CD4-positive, alpha-beta T cell treated with Interleukin-1 beta for 1 hour (primary cell): ENCODE measurements around the gene SLITRK3.
"Not testable (repeated sequence)": the region's sequence is repeated elsewhere in the genome, so short reads cannot be mapped to it uniquely, and the experiment has no call there.

Experiments used
- DNase-seq, 2 donors: peaks; one replicate each; pipeline ENCODE4 v3.0.0-alpha.2; 2020 to 2022

Gene SLITRK3

DNA sequence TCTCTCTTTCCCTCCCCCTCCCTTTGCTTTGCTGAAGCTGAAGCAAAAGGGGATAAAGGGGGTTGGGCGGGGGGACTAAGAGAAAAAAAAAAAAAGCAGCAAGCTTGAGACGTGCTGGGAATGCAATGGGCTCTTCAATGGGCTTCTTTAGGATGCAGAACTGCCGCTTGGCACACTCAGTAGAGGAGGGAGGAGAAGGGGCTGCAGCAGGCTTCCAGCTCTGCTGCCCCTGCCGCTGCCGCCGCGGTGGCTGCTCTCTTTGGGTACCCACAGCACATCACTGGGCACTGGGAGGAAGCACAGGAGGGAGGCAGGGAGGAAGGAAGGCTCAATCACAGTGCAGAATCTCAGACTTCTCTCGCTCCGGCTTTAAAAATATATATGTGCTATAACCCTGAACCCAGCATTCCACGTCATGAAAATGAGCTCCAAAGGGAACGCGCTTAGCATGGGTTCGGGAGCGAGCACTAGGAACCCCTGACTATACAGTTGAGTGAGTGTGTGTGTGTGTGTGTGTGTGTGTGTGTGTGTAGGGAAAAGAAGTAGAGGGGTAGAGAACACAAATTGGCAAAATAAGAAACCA, 3.5 kb downstream of the SLITRK3 start:
- no peak for DNase-seq

GRCh38 chr3:165191491-165191890, 4.7 kb downstream of the SLITRK3 start:
- DNase-seq, result no peak

- DNase-seq, result no peak
These were observed 7.7 kb downstream of the SLITRK3 start for GRCh38 chr3:165188452-165188851.

DNA sequence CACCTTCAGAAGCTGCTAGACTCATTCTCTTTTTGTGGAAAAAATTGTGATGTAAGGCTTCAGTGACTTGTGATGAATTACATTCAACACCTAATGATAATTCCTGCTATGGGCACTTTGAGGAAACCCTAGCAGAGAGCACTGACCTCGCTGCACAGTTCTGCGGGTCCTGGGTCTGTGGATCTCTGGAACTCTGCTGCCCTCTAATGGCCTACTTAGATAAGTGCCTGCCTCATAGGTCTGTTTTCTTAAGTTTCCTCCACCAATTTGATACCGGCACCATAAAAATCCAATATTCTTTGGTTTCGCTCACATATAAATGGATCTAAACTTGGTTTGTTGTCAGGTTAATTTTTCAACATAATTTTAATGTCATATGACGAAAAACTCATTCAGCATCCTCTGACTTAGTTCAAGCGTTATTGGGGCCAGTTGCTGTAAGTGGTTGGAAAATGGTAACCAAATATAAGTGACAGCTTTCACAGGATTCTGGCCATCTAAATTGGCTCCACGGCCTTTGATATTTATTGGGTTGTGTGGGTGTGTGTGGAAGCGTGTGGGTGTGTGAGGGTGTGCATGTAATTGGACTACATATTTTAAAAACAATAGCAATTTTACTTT, 10.4 kb downstream of the SLITRK3 start:
- peak in 1 of 2 donors; percentile 14 for DNase-seq

DNA sequence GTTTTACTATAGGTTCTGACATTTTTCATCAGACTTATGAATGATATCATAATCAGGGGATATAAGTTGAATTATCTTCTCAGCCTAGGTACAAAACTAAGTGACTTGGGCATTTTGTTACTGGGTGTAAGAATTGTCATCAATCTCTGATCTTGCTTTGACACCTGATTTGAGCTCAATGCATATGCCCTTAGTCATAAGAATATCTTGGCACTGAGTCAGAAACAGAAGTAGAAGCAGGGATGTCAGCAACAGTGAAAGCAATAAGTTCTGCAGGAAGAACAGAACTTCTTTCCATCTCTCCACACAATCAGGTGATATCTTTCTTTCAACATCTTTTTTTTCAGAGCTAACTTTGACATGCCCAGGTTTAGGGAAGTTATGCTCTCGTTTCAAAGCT, 14.6 kb downstream of the SLITRK3 start:
- no peak for DNase-seq

GRCh38 chr3:165170236-165170635, 25.9 kb downstream of the SLITRK3 start:
- DNase-seq, result no peak

DNA sequence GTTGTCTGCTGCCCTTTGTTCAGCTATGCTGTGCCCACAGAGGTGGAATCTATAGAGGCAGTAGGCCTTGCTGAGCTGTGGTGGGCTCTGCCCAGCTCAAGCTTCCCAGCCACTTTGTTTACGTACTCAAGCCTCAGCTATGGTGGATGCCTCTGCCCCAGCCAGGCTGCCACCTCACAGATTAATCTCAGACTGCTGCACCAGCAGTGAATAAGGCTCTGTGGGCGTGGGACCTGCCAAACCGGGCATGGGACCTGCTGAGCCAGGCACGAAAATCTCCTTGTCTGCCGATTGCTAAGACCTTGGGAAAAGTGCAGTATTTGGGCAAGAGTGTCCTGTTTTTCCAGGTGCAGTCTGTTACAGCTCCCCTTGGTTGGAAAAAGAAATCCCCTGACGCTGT, 26.8 kb downstream of the SLITRK3 start:
- no peak for DNase-seq

GRCh38 chr3:165162883-165163282, 33.3 kb downstream of the SLITRK3 start:
- no peak for DNase-seq

DNA sequence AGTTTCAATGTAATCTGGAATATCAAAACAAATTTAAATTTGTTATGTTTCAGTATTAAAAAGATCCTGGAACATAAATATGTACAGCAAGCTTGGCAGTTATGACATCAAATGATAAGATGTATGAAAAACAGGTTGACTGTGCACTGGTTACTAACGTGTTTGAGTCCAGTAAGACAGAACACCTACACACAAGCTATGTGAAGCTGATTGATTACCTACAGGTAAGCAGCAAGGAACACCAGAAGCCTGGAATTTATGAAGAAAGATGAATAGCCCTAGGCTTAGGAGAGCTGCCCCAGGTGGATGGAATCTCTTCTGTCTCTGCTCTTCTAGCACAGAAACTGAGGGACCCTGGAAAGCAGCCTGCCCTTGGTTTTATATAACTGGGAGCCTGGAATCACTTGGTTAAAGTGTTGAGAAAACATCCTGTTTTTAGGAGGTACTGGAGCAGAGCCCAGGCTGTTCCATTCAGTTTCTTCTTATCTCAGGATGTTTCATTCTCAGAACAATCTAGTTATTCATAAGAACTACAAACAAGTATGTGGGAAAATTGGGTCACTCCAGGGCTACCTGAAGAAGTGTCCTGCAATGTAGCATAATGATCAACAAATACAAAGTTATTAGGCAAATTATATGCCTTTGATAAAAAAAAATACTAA, 36.3 kb downstream of the SLITRK3 start:
- no peak for DNase-seq

- no peak for DNase-seq
These were observed 38.2 kb downstream of the SLITRK3 start for GRCh38 chr3:165158011-165158410.

DNA sequence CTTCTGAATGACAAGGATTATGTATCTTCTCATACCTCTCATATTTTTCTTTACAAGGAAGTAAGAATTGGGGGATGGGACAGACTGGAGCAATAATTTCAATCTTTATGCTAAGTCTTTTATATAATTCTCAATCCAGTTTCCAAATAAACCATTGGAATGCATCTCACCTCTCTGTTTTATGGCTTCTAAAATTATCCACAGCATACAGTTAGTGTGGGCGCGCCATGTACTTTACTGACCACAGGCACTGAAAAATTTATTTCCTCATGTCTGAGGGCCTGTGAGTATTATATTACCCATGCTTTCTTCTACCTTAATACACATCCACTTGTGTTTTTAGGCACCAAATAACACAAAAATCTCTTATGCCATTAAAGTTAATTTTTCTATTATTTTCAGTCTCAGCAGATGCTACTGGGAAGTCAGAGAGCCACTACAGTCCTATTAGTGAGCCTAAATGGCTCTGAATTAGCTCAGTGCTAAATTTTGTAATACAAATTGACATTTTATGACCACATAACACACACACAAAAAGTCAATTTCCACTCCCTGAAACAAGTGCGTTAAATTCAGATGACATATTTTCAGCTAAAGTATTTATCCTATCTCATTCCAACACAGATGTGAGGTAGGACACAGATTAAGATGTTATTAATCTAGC, 39.3 kb downstream of the SLITRK3 start:
- no peak for DNase-seq

DNA sequence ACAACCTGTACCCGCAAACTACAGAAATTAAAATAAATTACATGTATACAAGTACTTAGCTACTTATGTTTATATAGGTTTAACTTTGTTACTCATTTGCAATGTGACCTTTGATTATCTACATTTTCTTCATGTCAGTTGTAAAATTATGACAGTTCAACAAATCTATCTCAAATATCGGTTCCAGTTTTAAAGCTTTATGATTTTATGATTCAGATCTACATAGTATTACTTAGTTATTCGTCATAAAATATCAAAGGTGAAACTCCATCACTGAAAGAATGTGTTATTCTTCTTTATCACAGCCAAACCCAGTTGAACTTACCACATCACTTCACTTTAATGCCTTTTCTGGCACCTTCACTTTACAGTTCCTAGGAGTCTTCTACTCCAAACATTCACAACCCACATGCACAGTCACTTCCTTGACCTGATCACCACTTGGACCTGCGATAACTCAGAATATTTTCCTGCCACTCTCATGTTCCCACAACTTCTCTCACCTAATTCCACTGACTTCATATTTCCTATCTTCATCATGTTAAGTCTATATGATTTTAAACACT, 47.2 kb downstream of the SLITRK3 start:
- DNase-seq, result no peak

GRCh38 chr3:165144271-165144670, 51.9 kb downstream of the SLITRK3 start:
- no peak for DNase-seq

GRCh38 chr3:165139918-165140317, 56.3 kb downstream of the SLITRK3 start:
- not testable (repeated sequence) for DNase-seq
